Measurements from ENCODE around the gene OR4X2. TPM values are rescaled to one million over a fixed set of nuclear protein-coding genes. Genes with fewer than 3 reads are reported as not detected.

OR4X2 gene
- total RNA-seq, 1 donor from 2014 or later, result not detected

DNA sequence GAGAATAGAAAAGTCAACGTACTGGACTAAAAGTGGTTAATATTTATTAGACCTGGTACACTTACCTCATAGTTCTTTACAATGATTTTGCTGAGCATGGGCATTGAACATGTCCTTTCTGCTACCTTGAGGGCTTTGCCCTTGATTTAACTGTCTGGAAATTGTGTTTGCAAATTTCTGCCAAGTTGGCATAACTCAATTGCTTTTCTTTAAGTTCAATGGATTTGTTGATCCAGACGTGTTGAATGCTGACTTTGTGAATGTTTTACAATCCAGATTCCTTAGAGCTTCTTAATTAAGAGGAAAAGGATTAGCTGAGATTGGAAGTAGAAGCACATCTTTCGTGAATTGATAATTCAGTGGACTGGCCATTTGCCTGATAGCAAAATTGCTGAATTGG is 7.2 kb upstream of the OR4X2 start:
- Mint-ChIP-seq H3K27me3 (peaks cover 39% of the 10 kb centered on the region), H3K4me3 (no peak overlapping the region), H3K36me3 (ENCODE audit: low read depth) (no peaks in the 10 kb centered on the region), H3K4me1 (no peaks in the 10 kb centered on the region), H3K27ac (no peak overlapping the region), H3K9me3 (peaks cover 3% of the 10 kb centered on the region)
- TF ChIP-seq, protein P1, sequence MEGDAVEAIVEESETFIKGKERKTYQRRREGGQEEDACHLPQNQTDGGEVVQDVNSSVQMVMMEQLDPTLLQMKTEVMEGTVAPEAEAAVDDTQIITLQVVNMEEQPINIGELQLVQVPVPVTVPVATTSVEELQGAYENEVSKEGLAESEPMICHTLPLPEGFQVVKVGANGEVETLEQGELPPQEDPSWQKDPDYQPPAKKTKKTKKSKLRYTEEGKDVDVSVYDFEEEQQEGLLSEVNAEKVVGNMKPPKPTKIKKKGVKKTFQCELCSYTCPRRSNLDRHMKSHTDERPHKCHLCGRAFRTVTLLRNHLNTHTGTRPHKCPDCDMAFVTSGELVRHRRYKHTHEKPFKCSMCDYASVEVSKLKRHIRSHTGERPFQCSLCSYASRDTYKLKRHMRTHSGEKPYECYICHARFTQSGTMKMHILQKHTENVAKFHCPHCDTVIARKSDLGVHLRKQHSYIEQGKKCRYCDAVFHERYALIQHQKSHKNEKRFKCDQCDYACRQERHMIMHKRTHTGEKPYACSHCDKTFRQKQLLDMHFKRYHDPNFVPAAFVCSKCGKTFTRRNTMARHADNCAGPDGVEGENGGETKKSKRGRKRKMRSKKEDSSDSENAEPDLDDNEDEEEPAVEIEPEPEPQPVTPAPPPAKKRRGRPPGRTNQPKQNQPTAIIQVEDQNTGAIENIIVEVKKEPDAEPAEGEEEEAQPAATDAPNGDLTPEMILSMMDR (IDR thresholded peaks at IDR 0.05), result no peak
- ChIA-PET POLR2A (no interaction called here), CTCF (no interaction called here)
- DNase-seq, result no peak
- intact Hi-C loops (cut with micrococcal nuclease), result no loop called here
- no peak for ATAC-seq (ENCODE audit: low read depth)

DNA sequence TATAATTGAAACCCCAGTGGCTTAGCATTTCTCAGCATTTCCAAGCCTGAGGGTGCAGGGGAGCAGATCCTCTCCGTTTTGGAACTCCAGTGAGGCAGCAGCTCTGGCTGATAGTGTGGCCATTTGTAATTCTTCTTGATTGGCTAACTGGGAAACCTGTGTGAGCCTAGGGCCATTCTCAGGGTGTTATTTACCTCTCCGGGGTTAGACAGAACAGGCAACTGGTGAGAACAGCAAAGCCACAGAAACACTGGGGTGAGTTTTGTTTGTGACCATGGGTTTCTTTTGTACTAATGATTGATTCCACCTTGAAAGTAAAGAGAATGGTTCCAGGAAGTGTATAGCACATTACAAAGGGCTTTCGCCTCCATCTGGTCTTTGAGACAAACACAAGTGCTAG is 2.4 kb upstream of the OR4X2 start:
- TF ChIP-seq, protein P1 (IDR thresholded peaks at IDR 0.05), result no peak
- ATAC-seq (ENCODE audit: low read depth), result no peak
- H3K27me3 Mint-ChIP-seq, result peaks cover 30% of the 10 kb centered on the region
- ChIA-PET CTCF (no interaction called here), POLR2A (no interaction called here)
- DNase-seq, result no peak
- no peak overlapping the region for H3K4me3 Mint-ChIP-seq
- no peaks in the 10 kb centered on the region for H3K36me3 Mint-ChIP-seq (ENCODE audit: low read depth)
- peaks cover 3% of the 10 kb centered on the region for H3K9me3 Mint-ChIP-seq
- no peaks in the 10 kb centered on the region for H3K4me1 Mint-ChIP-seq
- intact Hi-C loops (cut with micrococcal nuclease), result no loop called here
- no peak overlapping the region for H3K27ac Mint-ChIP-seq

DNA sequence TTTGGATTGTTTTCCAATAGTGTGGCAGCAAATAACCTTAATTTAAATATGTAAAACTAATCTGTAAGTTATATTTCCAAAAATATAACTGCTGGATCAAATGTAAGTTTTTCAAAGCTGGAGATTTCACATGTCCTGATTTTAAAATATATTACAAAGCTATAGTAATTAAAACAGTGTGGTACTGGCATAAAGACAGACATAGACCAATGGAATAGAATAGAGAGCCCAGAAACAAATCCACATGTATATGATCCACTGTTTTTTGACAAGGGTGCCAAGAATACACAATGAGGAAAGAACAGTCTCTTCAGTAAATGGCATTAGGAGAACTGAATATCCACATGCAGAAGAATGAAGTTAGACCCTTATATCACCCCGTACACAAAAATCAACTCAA is 4.0 kb downstream of the OR4X2 start:
- CTCF ChIA-PET, result no interaction called here
- intact Hi-C loops (cut with micrococcal nuclease), result no loop called here
- Mint-ChIP-seq H3K27me3 (peaks cover 15% of the 10 kb centered on the region), H3K27ac (no peak overlapping the region), H3K9me3 (peaks cover 15% of the 10 kb centered on the region), H3K4me3 (no peak overlapping the region), H3K4me1 (no peaks in the 10 kb centered on the region), H3K36me3 (ENCODE audit: low read depth) (no peaks in the 10 kb centered on the region)
- ATAC-seq (ENCODE audit: low read depth) (no peak), DNase-seq (no peak)
- TF ChIP-seq, protein P1 (IDR thresholded peaks at IDR 0.05), result no peak
- POLR2A ChIA-PET, result no interaction called here

DNA sequence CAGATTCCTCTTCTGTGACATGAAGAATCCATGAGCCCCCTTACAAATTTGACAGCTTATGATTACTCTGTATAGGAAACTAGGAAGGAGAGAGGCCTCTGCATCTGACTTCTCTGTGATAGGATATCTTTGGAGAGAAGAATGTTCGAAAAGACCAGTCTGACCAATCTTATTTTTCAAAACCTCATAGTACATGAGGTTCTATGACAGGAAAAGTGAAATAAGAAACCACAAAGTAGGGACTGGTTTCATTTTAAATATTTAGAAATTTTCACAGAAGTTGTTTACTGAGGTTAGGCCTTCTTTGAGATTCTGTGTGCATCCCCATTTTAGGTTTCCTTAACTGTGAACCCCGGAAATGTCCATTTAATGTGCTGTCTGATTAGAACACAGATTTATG is 16.7 kb downstream of the OR4X2 start:
- ChIA-PET POLR2A (no interaction called here), CTCF (no interaction called here)
- TF ChIP-seq, protein P1 (IDR thresholded peaks at IDR 0.05), result no peak
- Mint-ChIP-seq H3K4me3 (no peak overlapping the region), H3K27me3 (peaks cover 10% of the 10 kb centered on the region), H3K9me3 (no peaks in the 10 kb centered on the region), H3K36me3 (ENCODE audit: low read depth) (no peaks in the 10 kb centered on the region), H3K27ac (no peak overlapping the region), H3K4me1 (no peaks in the 10 kb centered on the region)
- no peak for ATAC-seq (ENCODE audit: low read depth)
- intact Hi-C loops (cut with micrococcal nuclease), result no loop called here
- DNase-seq, result no peak

DNA sequence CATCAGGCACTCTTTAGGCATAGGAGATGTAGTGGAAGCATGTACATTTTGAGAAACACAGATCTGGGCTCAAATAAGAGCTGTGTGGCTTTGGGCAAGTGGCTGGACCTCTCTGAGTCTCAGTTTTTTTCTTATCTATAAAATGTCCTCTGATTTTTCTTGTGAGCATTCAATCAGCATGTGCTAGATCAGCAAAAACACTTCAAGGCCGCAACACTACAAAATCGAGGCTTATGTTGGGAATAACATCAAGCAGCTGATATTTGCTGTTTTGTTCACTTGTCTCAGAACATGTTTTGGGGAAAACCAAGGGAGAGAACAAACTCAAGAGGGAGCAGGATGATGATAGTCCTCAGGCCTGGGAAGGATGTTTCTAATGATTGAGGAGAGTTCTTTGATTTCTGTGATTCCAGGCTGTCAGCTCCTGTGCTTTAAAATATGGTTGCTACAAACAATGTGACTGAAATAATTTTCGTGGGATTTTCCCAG is 18.6 kb downstream of the OR4X2 start, which contains the start of gene OR4X1:
OR4X1 (plus strand) TSS at position 439 of the 489 bp plus-strand sequence; CDS start at position 439, 0 bp downstream.
- ChIA-PET POLR2A (no interaction called here), CTCF (no interaction called here)
- TF ChIP-seq, protein P1 (IDR thresholded peaks at IDR 0.05), result no peak
- intact Hi-C loops (cut with micrococcal nuclease), result no loop called here
- H3K9me3 Mint-ChIP-seq, result no peaks in the 10 kb centered on the region
- ATAC-seq (ENCODE audit: low read depth) (no peak), DNase-seq (no peak)
- H3K27me3 Mint-ChIP-seq, result no peaks in the 10 kb centered on the region
- H3K4me1 Mint-ChIP-seq, result no peaks in the 10 kb centered on the region
- H3K27ac Mint-ChIP-seq, result no peak within 1 kb of the TSS
- H3K36me3 Mint-ChIP-seq (ENCODE audit: low read depth), result no peaks in the 10 kb centered on the region
- H3K4me3 Mint-ChIP-seq, result no peak within 1 kb of the TSS

Measured in activated B cell treated with CpG ODN at 0.5 μM for 24 hours (primary cell).